Measurements from ENCODE around the gene EXOC3. TPM values are rescaled to one million over a fixed set of nuclear protein-coding genes. Genes with fewer than 3 reads are reported as not detected.

The EXOC3 gene
- total RNA-seq, 1 experiment from 2014 or later = 10.2 TPM

- H3K27me3 ChIP-seq = no peaks in the 10 kb centered on the region
- H3K27ac ChIP-seq = no peak overlapping the region
- H3K36me3 ChIP-seq = no peaks in the 10 kb centered on the region
- peak in 1 of 2 experiments; percentile 20 for DNase-seq
- no peak overlapping the region for H3K4me3 ChIP-seq
- H3K9me3 ChIP-seq (replicated peaks) = no peaks in the 10 kb centered on the region
- H3K4me1 ChIP-seq = no peaks in the 10 kb centered on the region
Observed at GRCh38 chr5:435961-436640, 6.9 kb upstream of the EXOC3 start.

GRCh38 chr5:436641-436975, 6.4 kb upstream of the EXOC3 start:
- H3K9me3 ChIP-seq (replicated peaks) = no peaks in the 10 kb centered on the region
- no peak for DNase-seq
- H3K27me3 ChIP-seq = no peaks in the 10 kb centered on the region
- H3K36me3 ChIP-seq = no peaks in the 10 kb centered on the region
- no peak overlapping the region for H3K4me3 ChIP-seq
- H3K4me1 ChIP-seq = no peaks in the 10 kb centered on the region
- H3K27ac ChIP-seq = no peak overlapping the region

- DNase-seq = no peak
- Histone ChIP-seq H3K27me3 (no peaks in the 10 kb centered on the region), H3K4me1 (peaks cover 3% of the 10 kb centered on the region; the same call in 1 of the 2 replicates), H3K27ac (no peak overlapping the region), H3K36me3 (no peaks in the 10 kb centered on the region), H3K9me3 (replicated peaks) (no peaks in the 10 kb centered on the region), H3K4me3 (no peak overlapping the region)
Observed at GRCh38 chr5:437281-437771, 5.7 kb upstream of the EXOC3 start.

- Histone ChIP-seq H3K27me3 (no peaks in the 10 kb centered on the region), H3K9me3 (replicated peaks) (no peaks in the 10 kb centered on the region), H3K36me3 (no peaks in the 10 kb centered on the region), H3K27ac (no peak overlapping the region), H3K4me3 (no peak overlapping the region), H3K4me1 (peaks cover 4% of the 10 kb centered on the region; the same call in 1 of the 2 replicates)
- no peak for DNase-seq
Observed at GRCh38 chr5:438481-438981, 4.4 kb upstream of the EXOC3 start.

GRCh38 chr5:439181-439580, 3.8 kb upstream of the EXOC3 start:
- DNase-seq = no peak
- H3K4me3 ChIP-seq = no peak overlapping the region
- H3K36me3 ChIP-seq = no peaks in the 10 kb centered on the region
- H3K27me3 ChIP-seq = no peaks in the 10 kb centered on the region
- peaks cover 4% of the 10 kb centered on the region; the same call in 1 of the 2 replicates for H3K4me1 ChIP-seq
- H3K27ac ChIP-seq = no peak overlapping the region
- no peaks in the 10 kb centered on the region for H3K9me3 ChIP-seq (replicated peaks)

GRCh38 chr5:439636-440035, 3.3 kb upstream of the EXOC3 start:
- Histone ChIP-seq H3K9me3 (replicated peaks) (no peaks in the 10 kb centered on the region), H3K4me3 (no peak overlapping the region), H3K36me3 (no peaks in the 10 kb centered on the region), H3K27me3 (no peaks in the 10 kb centered on the region), H3K4me1 (peaks cover 4% of the 10 kb centered on the region; the same call in 1 of the 2 replicates), H3K27ac (no peak overlapping the region)
- no peak for DNase-seq

GRCh38 chr5:440401-441201, 2.4 kb upstream of the EXOC3 start:
- Histone ChIP-seq H3K4me3 (no peak overlapping the region), H3K27ac (no peak overlapping the region), H3K9me3 (replicated peaks) (no peaks in the 10 kb centered on the region), H3K36me3 (no peaks in the 10 kb centered on the region), H3K27me3 (no peaks in the 10 kb centered on the region), H3K4me1 (peaks cover 4% of the 10 kb centered on the region; the same call in 1 of the 2 replicates)
- DNase-seq = no peak

GRCh38 chr5:441996-442334, 1.0 kb upstream of the EXOC3 start:
- no peak for DNase-seq
- H3K36me3 ChIP-seq = no peaks in the 10 kb centered on the region
- no peak overlapping the region for H3K27ac ChIP-seq
- H3K4me3 ChIP-seq = peak overlapping the region; percentile 93; the same call in 1 of the 2 replicates
- no peaks in the 10 kb centered on the region for H3K9me3 ChIP-seq (replicated peaks)
- H3K27me3 ChIP-seq = no peaks in the 10 kb centered on the region
- peaks cover 4% of the 10 kb centered on the region; the same call in 1 of the 2 replicates for H3K4me1 ChIP-seq

GRCh38 chr5:443239-444151, 519 bp downstream of the EXOC3 start:
- no peak for DNase-seq
- H3K9me3 ChIP-seq (replicated peaks) = no peaks in the 10 kb centered on the region
- no peak overlapping the region for H3K27ac ChIP-seq
- H3K36me3 ChIP-seq = no peaks in the 10 kb centered on the region
- H3K27me3 ChIP-seq = no peaks in the 10 kb centered on the region
- peaks cover 4% of the 10 kb centered on the region; the same call in 1 of the 2 replicates for H3K4me1 ChIP-seq
- peak overlapping the region; percentile 93 for H3K4me3 ChIP-seq

GRCh38 chr5:444226-444625, 1.2 kb downstream of the EXOC3 start:
- Histone ChIP-seq H3K4me1 (peaks cover 4% of the 10 kb centered on the region; the same call in 1 of the 2 replicates), H3K36me3 (no peaks in the 10 kb centered on the region), H3K9me3 (replicated peaks) (no peaks in the 10 kb centered on the region), H3K4me3 (no peak overlapping the region), H3K27me3 (no peaks in the 10 kb centered on the region), H3K27ac (no peak overlapping the region)
- DNase-seq = no peak

- no peak overlapping the region for H3K4me3 ChIP-seq
- no peak for DNase-seq
Observed at GRCh38 chr5:445591-445990, 2.6 kb downstream of the EXOC3 start.

GRCh38 chr5:446066-446882, 3.3 kb downstream of the EXOC3 start:
- no peak overlapping the region for H3K27ac ChIP-seq
- peaks cover 8% of the 10 kb centered on the region; the same call in 1 of the 2 replicates for H3K36me3 ChIP-seq
- DNase-seq = no peak
- no peak overlapping the region for H3K4me3 ChIP-seq
- no peaks in the 10 kb centered on the region for H3K27me3 ChIP-seq
- H3K4me1 ChIP-seq = peaks cover 4% of the 10 kb centered on the region; the same call in 1 of the 2 replicates
- no peaks in the 10 kb centered on the region; the same call in 1 of the 2 replicates for H3K9me3 ChIP-seq (replicated peaks)

More at GRCh38 chr5:445591-445990, 2.6 kb downstream of the EXOC3 start:
- Histone ChIP-seq H3K9me3 (replicated peaks) (no peaks in the 10 kb centered on the region), H3K27ac (no peak overlapping the region), H3K4me1 (peaks cover 4% of the 10 kb centered on the region; the same call in 1 of the 2 replicates), H3K36me3 (0 out of 2 replicates have a peak, but pooled peaks cover 5% of the 10 kb centered on the region), H3K27me3 (no peaks in the 10 kb centered on the region)

GRCh38 chr5:446883-447263, 3.9 kb downstream of the EXOC3 start:
- Histone ChIP-seq H3K9me3 (replicated peaks) (no peaks in the 10 kb centered on the region; the same call in none of the 2 replicates), H3K27me3 (no peaks in the 10 kb centered on the region), H3K4me3 (no peak overlapping the region), H3K36me3 (peaks cover 9% of the 10 kb centered on the region), H3K4me1 (peaks cover 4% of the 10 kb centered on the region; the same call in 1 of the 2 replicates), H3K27ac (no peak overlapping the region)
- peak in 1 of 2 experiments; percentile 42 for DNase-seq

Data from SJCRH30 (cell line).